ENCODE measurements around the gene MAPK8IP2.

MAPK8IP2 gene

DNA sequence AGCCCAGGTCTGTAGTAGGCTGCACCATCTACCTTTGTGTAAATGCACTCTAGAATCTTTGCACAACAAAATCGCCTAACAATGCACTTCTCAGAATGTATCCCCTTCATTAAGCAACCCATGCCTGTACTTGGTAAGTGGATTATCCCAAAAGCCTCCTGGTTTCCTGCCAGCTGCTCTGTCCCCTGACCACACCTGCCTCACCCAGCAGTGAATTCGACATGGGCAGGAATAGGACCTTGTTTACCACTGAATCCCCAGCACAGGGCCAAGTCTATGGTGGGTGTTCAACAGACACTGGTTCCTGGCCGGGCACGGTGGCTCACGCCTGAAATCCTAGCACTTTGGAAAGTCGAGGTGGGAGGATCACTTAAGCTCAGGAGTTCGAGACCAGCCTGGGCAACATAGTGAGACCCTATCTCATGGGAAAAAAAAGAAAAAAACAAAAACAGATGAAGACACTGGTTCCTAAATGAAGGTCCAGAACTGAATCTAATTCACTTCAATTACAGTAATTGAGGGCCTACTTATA is 32.8 kb upstream of the MAPK8IP2 start:
- Histone ChIP-seq H3K4me3 (ENCODE audit: low read length in 2 of 2) (no peak overlapping the region), H3K9ac (ENCODE audit: low read depth in 1 of 2, low read length in 2 of 2) (no peak overlapping the region), H3K27me3 (ENCODE audit: control insufficient read depth in 2 of 2, insufficient read depth in 2 of 2, low read length in 2 of 2) (no peaks in the 10 kb centered on the region), H3K36me3 (ENCODE audit: control insufficient read depth in 2 of 2, insufficient read depth in 2 of 2, low read length in 2 of 2) (peaks cover 9 to 17% of the 10 kb centered on the region in 2 donors), H3K27ac (ENCODE audit: low read depth in 2 of 2, low read length in 2 of 2) (no peak overlapping the region), H3K9me3 (ENCODE audit: control insufficient read depth in 2 of 2, low read length in 2 of 2) (no peaks in the 10 kb centered on the region), H3K4me1 (ENCODE audit: control insufficient read depth in 2 of 2, insufficient read depth in 2 of 2, low read length in 2 of 2) (peaks cover 23 to 27% of the 10 kb centered on the region in 2 donors)

DNA sequence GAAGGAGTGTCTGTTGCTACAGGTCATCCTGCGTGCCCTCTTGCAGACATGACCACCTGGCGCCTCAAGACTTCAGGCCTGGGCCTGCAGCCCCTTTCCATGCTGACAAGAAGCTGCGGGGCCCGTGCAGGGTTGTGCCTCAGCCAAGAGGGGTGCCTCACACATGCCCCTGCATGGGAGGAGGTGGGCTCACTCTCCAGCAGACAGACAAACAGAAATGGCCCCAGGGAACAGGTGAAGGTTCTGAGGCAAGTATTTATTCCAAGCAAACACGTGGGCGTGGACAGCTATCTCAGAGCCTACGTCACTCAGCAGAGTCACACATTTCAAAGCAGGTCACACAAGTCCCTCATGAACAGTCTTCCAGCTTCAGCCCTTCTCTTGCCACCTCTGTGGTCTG is 32.0 kb upstream of the MAPK8IP2 start:
- Histone ChIP-seq H3K4me1 (ENCODE audit: control insufficient read depth in 2 of 2, insufficient read depth in 2 of 2, low read length in 2 of 2) (peaks cover 19 to 23% of the 10 kb centered on the region in 2 donors), H3K27ac (ENCODE audit: low read depth in 2 of 2, low read length in 2 of 2) (peak overlapping the region; percentile 52 to 61), H3K9me3 (ENCODE audit: control insufficient read depth in 2 of 2, low read length in 2 of 2) (no peaks in the 10 kb centered on the region), H3K27me3 (ENCODE audit: control insufficient read depth in 2 of 2, insufficient read depth in 2 of 2, low read length in 2 of 2) (no peaks in the 10 kb centered on the region), H3K9ac (ENCODE audit: low read depth in 1 of 2, low read length in 2 of 2) (no peak overlapping the region), H3K36me3 (ENCODE audit: control insufficient read depth in 2 of 2, insufficient read depth in 2 of 2, low read length in 2 of 2) (peaks cover 9 to 17% of the 10 kb centered on the region in 2 donors), H3K4me3 (ENCODE audit: low read length in 2 of 2) (no peak overlapping the region)

DNA sequence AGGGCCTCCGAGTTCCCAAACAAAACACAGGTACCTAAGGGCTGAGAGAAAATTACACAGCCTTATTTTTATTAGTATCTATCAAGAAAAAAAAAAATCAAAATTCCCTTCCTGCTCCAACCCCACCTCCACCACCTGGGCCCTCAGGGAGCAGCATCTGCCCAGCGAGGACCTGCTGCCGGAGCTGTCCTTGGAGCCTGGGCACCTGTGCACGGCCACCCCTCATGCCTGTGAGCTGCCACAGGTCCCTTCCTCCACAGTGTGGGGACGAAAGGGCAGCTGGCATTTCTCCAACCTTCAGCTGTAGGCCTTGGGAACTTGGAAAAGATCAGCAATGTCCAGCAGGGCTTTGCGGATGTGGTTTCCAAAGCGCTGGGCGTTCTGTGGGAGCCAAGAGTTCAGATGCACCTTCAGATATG is 31.5 kb upstream of the MAPK8IP2 start:
- Histone ChIP-seq H3K27ac (ENCODE audit: low read depth in 2 of 2, low read length in 2 of 2) (peak overlapping the region; percentile 61 to 62), H3K9me3 (ENCODE audit: control insufficient read depth in 2 of 2, low read length in 2 of 2) (no peaks in the 10 kb centered on the region), H3K36me3 (ENCODE audit: control insufficient read depth in 2 of 2, insufficient read depth in 2 of 2, low read length in 2 of 2) (peaks cover 9 to 17% of the 10 kb centered on the region in 2 donors), H3K4me1 (ENCODE audit: control insufficient read depth in 2 of 2, insufficient read depth in 2 of 2, low read length in 2 of 2) (peaks cover 15 to 20% of the 10 kb centered on the region in 2 donors), H3K27me3 (ENCODE audit: control insufficient read depth in 2 of 2, insufficient read depth in 2 of 2, low read length in 2 of 2) (no peaks in the 10 kb centered on the region), H3K9ac (ENCODE audit: low read depth in 1 of 2, low read length in 2 of 2) (no peak overlapping the region), H3K4me3 (ENCODE audit: low read length in 2 of 2) (no peak overlapping the region)

DNA sequence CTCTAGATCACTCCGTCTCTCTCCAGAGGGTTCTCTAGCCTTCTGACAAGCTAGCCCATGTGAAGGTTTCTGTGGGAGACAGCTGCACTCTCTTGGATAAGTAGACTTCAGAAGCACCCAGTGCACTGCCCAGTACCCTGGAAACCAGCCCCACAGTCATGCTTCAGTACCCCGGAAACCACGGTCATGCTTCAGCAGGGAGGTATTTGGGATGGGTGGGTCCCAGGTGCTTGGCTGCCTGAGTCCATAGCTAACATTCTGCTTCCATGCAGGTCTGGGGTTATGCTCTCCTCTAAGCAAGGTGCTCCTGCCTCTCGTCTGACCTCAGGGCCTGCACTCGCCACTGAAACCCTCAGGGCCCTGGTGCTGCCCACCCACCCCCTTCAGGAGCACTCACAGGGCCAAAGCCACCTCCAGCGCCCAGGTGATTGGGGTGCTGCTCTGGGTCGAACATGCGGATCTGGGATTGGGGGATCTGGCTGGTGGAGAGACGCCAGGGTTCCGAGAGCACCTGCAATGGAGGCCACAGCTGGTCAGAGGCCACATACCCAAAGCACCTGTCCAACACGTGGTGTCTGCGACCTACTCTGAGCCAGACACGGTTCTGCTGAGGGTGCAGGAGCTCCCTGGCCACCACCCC is 30.6 kb upstream of the MAPK8IP2 start:
- no peak overlapping the region for H3K9ac ChIP-seq (ENCODE audit: low read depth in 1 of 2, low read length in 2 of 2)
- no peak overlapping the region for H3K4me3 ChIP-seq (ENCODE audit: low read length in 2 of 2)
- H3K4me1 ChIP-seq (ENCODE audit: control insufficient read depth in 2 of 2, insufficient read depth in 2 of 2, low read length in 2 of 2) = peaks cover 12 to 15% of the 10 kb centered on the region in 2 donors
- H3K27ac ChIP-seq (ENCODE audit: low read depth in 2 of 2, low read length in 2 of 2) = no peak overlapping the region
- H3K36me3 ChIP-seq (ENCODE audit: control insufficient read depth in 2 of 2, insufficient read depth in 2 of 2, low read length in 2 of 2) = peaks cover 11 to 17% of the 10 kb centered on the region in 2 donors
- H3K9me3 ChIP-seq (ENCODE audit: control insufficient read depth in 2 of 2, low read length in 2 of 2) = no peaks in the 10 kb centered on the region
- H3K27me3 ChIP-seq (ENCODE audit: control insufficient read depth in 2 of 2, insufficient read depth in 2 of 2, low read length in 2 of 2) = no peaks in the 10 kb centered on the region

DNA sequence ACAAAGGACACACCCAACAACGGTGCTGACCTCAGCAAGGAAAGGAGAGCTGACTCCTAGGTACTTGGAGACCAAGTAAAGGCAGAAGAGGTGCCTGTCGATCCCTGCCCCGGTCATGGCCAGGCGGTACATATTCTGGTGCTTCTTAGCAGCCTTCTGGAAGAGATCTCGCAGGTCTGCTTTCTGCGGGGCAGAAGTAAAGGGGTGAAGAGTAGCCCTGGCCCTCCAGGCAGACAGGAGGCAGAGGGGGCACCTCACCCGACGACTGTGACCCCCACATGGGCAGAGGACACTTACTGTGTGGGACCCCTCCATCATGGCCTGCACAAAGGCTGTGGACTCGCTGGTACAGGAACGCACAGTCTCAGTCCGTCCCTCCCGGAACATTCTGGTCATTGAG is 29.7 kb upstream of the MAPK8IP2 start:
- Histone ChIP-seq H3K9ac (ENCODE audit: low read depth in 1 of 2, low read length in 2 of 2) (no peak overlapping the region), H3K4me3 (ENCODE audit: low read length in 2 of 2) (no peak overlapping the region), H3K9me3 (ENCODE audit: control insufficient read depth in 2 of 2, low read length in 2 of 2) (no peaks in the 10 kb centered on the region), H3K4me1 (ENCODE audit: control insufficient read depth in 2 of 2, insufficient read depth in 2 of 2, low read length in 2 of 2) (peaks cover 12 to 15% of the 10 kb centered on the region in 2 donors), H3K36me3 (ENCODE audit: control insufficient read depth in 2 of 2, insufficient read depth in 2 of 2, low read length in 2 of 2) (peaks cover 11 to 17% of the 10 kb centered on the region in 2 donors), H3K27ac (ENCODE audit: low read depth in 2 of 2, low read length in 2 of 2) (no peak overlapping the region), H3K27me3 (ENCODE audit: control insufficient read depth in 2 of 2, insufficient read depth in 2 of 2, low read length in 2 of 2) (no peaks in the 10 kb centered on the region)

DNA sequence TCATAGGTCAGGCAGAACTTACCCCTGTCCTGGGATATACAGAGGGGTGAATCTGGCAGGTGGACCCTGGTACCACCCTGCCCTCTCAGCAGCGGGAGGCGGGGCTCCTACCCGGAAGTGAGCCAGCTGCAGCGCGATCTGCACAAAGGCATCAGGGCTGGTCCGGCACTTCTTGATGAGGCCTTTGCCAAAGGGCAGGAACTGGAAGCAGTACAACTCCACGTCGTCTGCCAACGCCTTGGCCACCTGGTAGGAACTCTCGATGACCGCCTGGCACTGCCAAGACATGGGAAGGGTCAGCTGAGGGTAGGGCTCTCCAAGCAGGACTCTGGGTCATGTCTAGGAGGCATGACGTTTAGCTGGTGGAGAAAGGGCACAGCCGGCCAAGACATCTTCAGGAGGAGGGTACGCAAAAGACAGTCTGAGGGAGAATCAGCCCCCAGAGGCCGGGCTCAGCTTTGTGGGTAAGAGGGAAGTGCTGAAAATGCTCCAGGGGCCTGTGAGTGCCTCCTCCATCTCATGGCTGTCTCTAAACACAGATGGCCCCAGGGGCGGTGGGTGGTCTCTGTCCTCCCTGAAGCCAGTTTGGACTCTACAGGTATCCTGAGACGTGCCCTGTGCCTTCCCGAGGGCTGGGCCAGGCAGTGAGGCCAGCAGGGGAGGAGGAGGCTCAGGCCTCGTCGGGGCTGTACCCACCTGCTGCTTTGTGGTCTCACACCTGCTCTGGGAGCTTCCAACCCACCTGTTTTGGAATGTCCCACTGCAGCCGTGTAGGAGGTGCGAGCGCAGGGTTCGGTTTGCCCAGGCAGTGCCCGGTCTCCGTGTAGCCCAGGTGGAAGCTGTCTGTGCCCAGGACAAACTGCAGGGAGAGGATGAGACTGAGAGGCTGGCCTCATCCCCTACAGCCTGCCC is 29.1 kb upstream of the MAPK8IP2 start:
- H3K36me3 ChIP-seq (ENCODE audit: control insufficient read depth in 2 of 2, insufficient read depth in 2 of 2, low read length in 2 of 2) = peaks cover 11 to 17% of the 10 kb centered on the region in 2 donors
- H3K4me3 ChIP-seq (ENCODE audit: low read length in 2 of 2) = no peak overlapping the region
- no peak overlapping the region for H3K9ac ChIP-seq (ENCODE audit: low read depth in 1 of 2, low read length in 2 of 2)
- no peaks in the 10 kb centered on the region for H3K9me3 ChIP-seq (ENCODE audit: control insufficient read depth in 2 of 2, low read length in 2 of 2)
- no peak overlapping the region for H3K27ac ChIP-seq (ENCODE audit: low read depth in 2 of 2, low read length in 2 of 2)
- H3K27me3 ChIP-seq (ENCODE audit: control insufficient read depth in 2 of 2, insufficient read depth in 2 of 2, low read length in 2 of 2) = no peaks in the 10 kb centered on the region
- H3K4me1 ChIP-seq (ENCODE audit: control insufficient read depth in 2 of 2, insufficient read depth in 2 of 2, low read length in 2 of 2) = peaks cover 12 to 15% of the 10 kb centered on the region in 2 donors

DNA sequence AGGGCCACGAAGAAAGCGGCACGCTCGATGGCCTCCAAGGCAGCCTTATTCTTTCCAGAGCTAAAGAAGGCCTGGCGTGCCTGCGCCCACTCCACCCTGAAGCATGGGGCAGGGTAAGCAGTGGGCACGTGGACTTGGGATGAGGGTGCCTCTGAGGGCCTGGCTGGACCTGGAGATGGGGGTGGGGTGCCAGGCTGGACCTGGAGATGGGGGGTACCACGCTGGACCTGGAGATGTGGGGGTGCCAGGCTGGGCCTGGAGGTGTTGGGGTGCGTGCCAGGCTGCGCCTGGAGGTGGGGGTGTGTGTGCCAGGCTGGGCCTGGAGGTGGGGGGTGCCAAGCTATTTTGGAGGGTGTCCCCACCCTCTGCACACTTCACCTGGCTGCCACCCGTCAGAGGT is 27.6 kb upstream of the MAPK8IP2 start:
- no peak overlapping the region for H3K27ac ChIP-seq (ENCODE audit: low read depth in 2 of 2, low read length in 2 of 2)
- H3K9ac ChIP-seq (ENCODE audit: low read depth in 1 of 2, low read length in 2 of 2) = no peak overlapping the region
- peaks cover 11 to 17% of the 10 kb centered on the region in 2 donors for H3K36me3 ChIP-seq (ENCODE audit: control insufficient read depth in 2 of 2, insufficient read depth in 2 of 2, low read length in 2 of 2)
- H3K27me3 ChIP-seq (ENCODE audit: control insufficient read depth in 2 of 2, insufficient read depth in 2 of 2, low read length in 2 of 2) = no peaks in the 10 kb centered on the region
- H3K4me1 ChIP-seq (ENCODE audit: control insufficient read depth in 2 of 2, insufficient read depth in 2 of 2, low read length in 2 of 2) = peaks cover 12 to 15% of the 10 kb centered on the region in 2 donors
- no peaks in the 10 kb centered on the region for H3K9me3 ChIP-seq (ENCODE audit: control insufficient read depth in 2 of 2, low read length in 2 of 2)
- H3K4me3 ChIP-seq (ENCODE audit: low read length in 2 of 2) = no peak overlapping the region

DNA sequence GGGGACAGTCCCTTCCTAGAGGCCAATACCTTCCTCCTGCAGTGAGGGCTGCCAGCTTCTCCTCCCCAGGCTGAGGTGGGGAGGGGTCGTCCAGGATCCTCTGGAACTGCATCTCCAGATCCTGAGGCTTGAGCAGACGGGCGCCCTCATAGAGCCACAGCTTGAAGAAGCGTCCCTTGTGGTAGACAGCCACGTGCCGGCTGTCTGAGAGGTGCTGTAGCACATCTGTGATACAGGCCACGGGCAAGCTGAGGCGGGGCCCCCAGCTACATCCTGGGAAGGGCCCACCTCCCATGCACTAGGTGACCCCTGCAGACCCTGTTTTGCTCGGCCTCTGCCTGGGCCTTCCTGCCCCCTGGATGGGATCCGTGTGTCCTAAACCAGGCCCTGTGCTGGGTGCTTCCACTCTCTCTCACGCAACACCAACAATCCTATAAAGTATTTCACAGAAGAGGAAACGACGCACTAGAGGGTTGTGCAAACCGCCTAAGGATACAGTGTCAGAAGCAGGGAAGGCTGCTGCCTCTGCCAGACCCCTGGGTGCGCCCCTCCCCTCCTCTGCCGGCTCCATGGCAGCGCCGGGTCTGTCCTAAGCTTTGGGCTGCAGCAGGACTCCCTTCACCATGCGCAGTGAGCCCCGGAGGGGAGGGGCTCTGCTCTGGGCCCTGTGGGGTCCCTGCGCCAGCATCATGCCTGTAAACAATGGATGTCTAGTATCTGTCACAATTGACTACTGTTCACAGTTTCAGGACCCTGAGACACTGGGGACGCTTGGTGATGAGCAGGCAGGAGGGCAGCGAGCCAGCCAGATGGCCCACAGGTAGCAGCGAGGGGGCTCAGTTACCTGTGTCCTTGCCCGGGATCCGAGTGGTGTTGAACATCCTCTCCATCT is 26.9 kb upstream of the MAPK8IP2 start:
- Histone ChIP-seq H3K4me1 (ENCODE audit: control insufficient read depth in 2 of 2, insufficient read depth in 2 of 2, low read length in 2 of 2) (peaks cover 8 to 16% of the 10 kb centered on the region in 2 donors), H3K4me3 (ENCODE audit: low read length in 2 of 2) (no peak overlapping the region), H3K9me3 (ENCODE audit: control insufficient read depth in 2 of 2, low read length in 2 of 2) (no peaks in the 10 kb centered on the region), H3K36me3 (ENCODE audit: control insufficient read depth in 2 of 2, insufficient read depth in 2 of 2, low read length in 2 of 2) (peaks cover 12 to 17% of the 10 kb centered on the region in 2 donors), H3K27me3 (ENCODE audit: control insufficient read depth in 2 of 2, insufficient read depth in 2 of 2, low read length in 2 of 2) (no peaks in the 10 kb centered on the region), H3K27ac (ENCODE audit: low read depth in 2 of 2, low read length in 2 of 2) (no peak overlapping the region), H3K9ac (ENCODE audit: low read depth in 1 of 2, low read length in 2 of 2) (no peak overlapping the region)

DNA sequence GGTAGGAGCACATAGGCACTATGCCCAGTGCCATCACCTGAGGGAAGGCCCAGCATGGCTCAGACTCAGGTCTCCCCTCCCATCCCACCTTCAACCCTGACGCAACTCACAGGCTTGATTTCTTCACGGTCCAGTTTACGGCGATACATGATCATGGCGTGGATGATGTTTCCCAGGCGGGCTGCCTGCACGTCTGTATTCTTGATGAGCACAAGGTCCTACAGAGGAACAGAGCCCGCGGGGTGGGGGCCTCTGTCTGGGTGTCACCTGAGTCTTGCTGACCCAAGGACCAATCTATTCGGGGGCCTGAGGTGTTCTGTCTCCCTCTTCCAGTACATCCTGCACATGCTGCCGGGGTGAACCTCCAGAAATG is 26.2 kb upstream of the MAPK8IP2 start:
- no peak overlapping the region for H3K4me3 ChIP-seq (ENCODE audit: low read length in 2 of 2)
- H3K4me1 ChIP-seq (ENCODE audit: control insufficient read depth in 2 of 2, insufficient read depth in 2 of 2, low read length in 2 of 2) = peaks cover 2 to 12% of the 10 kb centered on the region in 2 donors
- no peaks in the 10 kb centered on the region for H3K27me3 ChIP-seq (ENCODE audit: control insufficient read depth in 2 of 2, insufficient read depth in 2 of 2, low read length in 2 of 2)
- no peak overlapping the region for H3K9ac ChIP-seq (ENCODE audit: low read depth in 1 of 2, low read length in 2 of 2)
- H3K9me3 ChIP-seq (ENCODE audit: control insufficient read depth in 2 of 2, low read length in 2 of 2) = no peaks in the 10 kb centered on the region
- H3K36me3 ChIP-seq (ENCODE audit: control insufficient read depth in 2 of 2, insufficient read depth in 2 of 2, low read length in 2 of 2) = peaks cover 13 to 21% of the 10 kb centered on the region in 2 donors
- H3K27ac ChIP-seq (ENCODE audit: low read depth in 2 of 2, low read length in 2 of 2) = no peak overlapping the region

Measured in mucosa of rectum (tissue), 2 donors.